CD14-positive monocyte (primary cell): Measurements from ENCODE around the gene CARMIL1. TPM values are rescaled to one million over a fixed set of nuclear protein-coding genes. Genes with fewer than 3 reads are reported as not detected.

Experiments used
- DNase-seq, 3 donors: peaks; one replicate each; pipeline ENCODE4 v3.0.0-alpha.2; 2011 to 2022
- H2AFZ ChIP-seq: 2 replicates; pipeline ENCODE4 v1.6.0; 2012; ENCODE audit warnings: mild to moderate bottlenecking, low read depth, low read length, inconsistent platforms; ENCODE audit not compliant: insufficient read depth, poor library complexity, severe bottlenecking
- H3K27ac ChIP-seq, 2 donors: 1 replicate in 1 of 2; 2 replicates in 1 of 2; pipeline ENCODE4 v1.5.1; 2012 to 2013; ENCODE audit warnings: low read length in 2 of 2, control low read depth in 1 of 2, inconsistent platforms in 1 of 2, low read depth in 1 of 2, mild to moderate bottlenecking in 1 of 2
- H3K27me3 ChIP-seq, 2 donors: one replicate each; pipeline versions ENCODE4 v1.6.0 to v1.6.1; 2011 to 2013; ENCODE audit warnings: low read length in 2 of 2; ENCODE audit not compliant: control insufficient read depth in 2 of 2, insufficient read depth in 2 of 2
- H3K36me3 ChIP-seq, 2 donors: replicated peaks in 1 of 2; 1 replicate in 1 of 2; 2 replicates in 1 of 2; pipeline versions ENCODE4 v1.5.1 to v1.6.1; 2012 to 2013; ENCODE audit warnings: low read length in 2 of 2, control low read depth in 1 of 2, inconsistent platforms in 1 of 2, mild to moderate bottlenecking in 1 of 2; ENCODE audit not compliant: insufficient read depth in 2 of 2, control insufficient read depth in 1 of 2
- H3K4me1 ChIP-seq, 2 donors: 1 replicate in 1 of 2; 2 replicates in 1 of 2; pipeline versions ENCODE4 v1.5.1 to v1.6.1; 2012 to 2013; ENCODE audit warnings: low read length in 2 of 2, control low read depth in 1 of 2, inconsistent platforms in 1 of 2, mild to moderate bottlenecking in 1 of 2, moderate library complexity in 1 of 2; ENCODE audit not compliant: insufficient read depth in 2 of 2, control insufficient read depth in 1 of 2
- H3K4me2 ChIP-seq: replicated peaks from 2 replicates; pipeline ENCODE3; 2012; ENCODE audit warnings: low read length, moderate library complexity, mild to moderate bottlenecking; ENCODE audit not compliant: poor library complexity, severe bottlenecking; ENCODE audit errors: extremely low read depth
- H3K4me3 ChIP-seq, 3 experiments: fragments of 200-600 bp in 1 of 3; sonication (generic) in 1 of 3; replicated peaks in 1 of 3; 1 replicate in 2 of 3; 2 replicates in 1 of 3; pipeline ENCODE4 v1.5.1; 2011 to 2013; ENCODE audit warnings: low read length in 3 of 3, mild to moderate bottlenecking in 3 of 3, control low read depth in 2 of 3, low read depth in 2 of 3, inconsistent platforms in 1 of 3, moderate library complexity in 1 of 3
- H3K79me2 ChIP-seq: 2 replicates; pipeline ENCODE4 v1.6.0; 2012; ENCODE audit warnings: mild to moderate bottlenecking, control low read depth, inconsistent platforms, low read length, moderate library complexity; ENCODE audit not compliant: insufficient read depth
- H3K9ac ChIP-seq: 2 replicates; pipeline ENCODE4 v1.6.0; 2017; ENCODE audit warnings: low read length, mild to moderate bottlenecking; ENCODE audit not compliant: insufficient read depth, poor library complexity, severe bottlenecking
- H3K9me3 ChIP-seq, 2 donors: replicated peaks in 1 of 2; 1 replicate in 1 of 2; 2 replicates in 1 of 2; pipeline versions ENCODE4 v1.5.1 to v1.6.1; 2012 to 2013; ENCODE audit warnings: low read length in 2 of 2, control low read depth in 1 of 2; ENCODE audit not compliant: control insufficient read depth in 1 of 2, insufficient read depth in 1 of 2
- H4K20me1 ChIP-seq: 2 replicates; pipeline ENCODE4 v1.6.0; 2012; ENCODE audit warnings: mild to moderate bottlenecking, low read length, control low read depth, moderate library complexity; ENCODE audit not compliant: insufficient read depth
- H3K27ac Mint-ChIP-seq, 7 donors: one replicate each; pipeline ENCODE4 v1.8.0; 2020; ENCODE audit warnings: mild to moderate bottlenecking in 7 of 7, mixed read lengths in 7 of 7, moderate library complexity in 6 of 7, inconsistent platforms in 2 of 7
- H3K27me3 Mint-ChIP-seq, 3 donors: one replicate each; pipeline ENCODE4 v1.8.0; 2021 to 2022; ENCODE audit warnings: low read depth in 3 of 3, mild to moderate bottlenecking in 3 of 3, mixed read lengths in 3 of 3, moderate library complexity in 3 of 3, inconsistent platforms in 1 of 3
- H3K36me3 Mint-ChIP-seq, 2 donors: one replicate each; pipeline ENCODE4 v1.8.0; 2020; ENCODE audit warnings: mixed read lengths in 2 of 2, inconsistent platforms in 1 of 2, mild to moderate bottlenecking in 1 of 2
- H3K4me1 Mint-ChIP-seq: one replicate; pipeline ENCODE4 v1.8.0; 2020; ENCODE audit warnings: mild to moderate bottlenecking, mixed read lengths
- H3K4me3 Mint-ChIP-seq, 2 donors: one replicate each; pipeline ENCODE4 v1.8.0; 2020; ENCODE audit warnings: mild to moderate bottlenecking in 2 of 2, mixed read lengths in 2 of 2, moderate library complexity in 1 of 2
- H3K9me3 Mint-ChIP-seq, 7 donors: one replicate each; pipeline ENCODE4 v1.8.0; 2020 to 2022; ENCODE audit warnings: mixed read lengths in 7 of 7, mild to moderate bottlenecking in 6 of 7, moderate library complexity in 6 of 7, inconsistent platforms in 2 of 7
- WGBS: methylation state at CpG from one replicate; pipeline ENCODE4 v1.1.5; 2013; ENCODE audit warnings: missing lambda C conversion rate; ENCODE audit not compliant: insufficient coverage; 5-methylcytosine and 5-hydroxymethylcytosine counted together
- intact Hi-C, 2 donors: fragments of 100-400 bp; cut with micrococcal nuclease; formaldehyde crosslinking; loops; one replicate each; pipeline versions ENCODE4 v1.15.0 to v1.15.1; 2023
- polyA plus RNA-seq, 3 donors: library from polyadenylated mRNA; depleted of rRNA in 1 of 3; unstranded in 2 of 3; stranded (reverse) in 1 of 3; fragments of 300-500 nt in 2 of 3; fragments of >200 nt in 1 of 3; fragmentation: Illumina TruSeq in 2 of 3; gene quantifications; 1 replicate in 2 of 3; 2 replicates in 1 of 3; pipeline ENCODE4 v1.2.3, GENCODE V29; 2012 to 2021
- TF ChIP-seq, protein P1 (sequence below): fragments of 200-600 bp; IDR thresholded peaks from one replicate; pipeline ENCODE4 v1.8.0; 2022; ENCODE audit warnings: antibody characterized with exemption, mild to moderate bottlenecking

CARMIL1 gene
- polyA plus RNA-seq, 3 donors = 0.30 to 0.49 (median 0.41) TPM

DNA sequence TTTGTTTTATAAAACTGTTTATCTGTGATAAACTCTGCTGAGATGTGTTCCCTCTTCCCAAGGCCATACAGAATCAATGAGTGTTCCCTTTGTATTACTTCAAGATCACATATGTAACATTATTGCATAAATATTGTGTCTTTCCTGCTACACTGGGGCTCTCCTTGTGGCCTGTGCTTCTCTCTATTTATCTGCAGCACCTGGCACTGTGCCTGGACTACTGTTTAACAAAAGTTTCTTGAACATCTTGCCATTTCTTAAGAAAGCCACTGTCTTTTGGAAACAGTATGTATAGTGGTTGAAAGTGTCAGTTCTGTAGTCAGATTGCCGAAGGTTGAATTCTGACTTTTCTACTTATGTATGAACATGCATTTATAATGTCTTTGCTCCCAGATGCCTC lies 203.8 kb downstream of the CARMIL1 start:
- intact Hi-C loops = no loop called here
- no peak overlapping the region for H3K4me3 ChIP-seq
- TF ChIP-seq, protein P1, sequence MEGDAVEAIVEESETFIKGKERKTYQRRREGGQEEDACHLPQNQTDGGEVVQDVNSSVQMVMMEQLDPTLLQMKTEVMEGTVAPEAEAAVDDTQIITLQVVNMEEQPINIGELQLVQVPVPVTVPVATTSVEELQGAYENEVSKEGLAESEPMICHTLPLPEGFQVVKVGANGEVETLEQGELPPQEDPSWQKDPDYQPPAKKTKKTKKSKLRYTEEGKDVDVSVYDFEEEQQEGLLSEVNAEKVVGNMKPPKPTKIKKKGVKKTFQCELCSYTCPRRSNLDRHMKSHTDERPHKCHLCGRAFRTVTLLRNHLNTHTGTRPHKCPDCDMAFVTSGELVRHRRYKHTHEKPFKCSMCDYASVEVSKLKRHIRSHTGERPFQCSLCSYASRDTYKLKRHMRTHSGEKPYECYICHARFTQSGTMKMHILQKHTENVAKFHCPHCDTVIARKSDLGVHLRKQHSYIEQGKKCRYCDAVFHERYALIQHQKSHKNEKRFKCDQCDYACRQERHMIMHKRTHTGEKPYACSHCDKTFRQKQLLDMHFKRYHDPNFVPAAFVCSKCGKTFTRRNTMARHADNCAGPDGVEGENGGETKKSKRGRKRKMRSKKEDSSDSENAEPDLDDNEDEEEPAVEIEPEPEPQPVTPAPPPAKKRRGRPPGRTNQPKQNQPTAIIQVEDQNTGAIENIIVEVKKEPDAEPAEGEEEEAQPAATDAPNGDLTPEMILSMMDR = no peak
- WGBS = no CpG with 5 or more reads among the region's 1 CpG
- H3K27ac ChIP-seq = no peak overlapping the region
- Mint-ChIP-seq H3K4me1 (peaks cover 11% of the 10 kb centered on the region), H3K4me3 (no peak overlapping the region), H3K36me3 (peaks cover 0 to 2% of the 10 kb centered on the region in 2 donors), H3K27ac (no peak overlapping the region), H3K27me3 (peaks cover 0 to 2% (median 0%) of the 10 kb centered on the region in 3 donors), H3K9me3 (no peaks in the 10 kb centered on the region)
- H3K4me2 ChIP-seq = no peak overlapping the region
- peaks cover under 1 to 5% of the 10 kb centered on the region in 2 donors for H3K4me1 ChIP-seq
- no peaks in the 10 kb centered on the region for H3K27me3 ChIP-seq
- no peak for DNase-seq
- no peaks in the 10 kb centered on the region for H3K79me2 ChIP-seq
- H4K20me1 ChIP-seq = no peaks in the 10 kb centered on the region
- no peak overlapping the region for H3K9ac ChIP-seq
- H3K36me3 ChIP-seq = no peaks in the 10 kb centered on the region
- H3K9me3 ChIP-seq = no peaks in the 10 kb centered on the region
- no peak overlapping the region for H2AFZ ChIP-seq

DNA sequence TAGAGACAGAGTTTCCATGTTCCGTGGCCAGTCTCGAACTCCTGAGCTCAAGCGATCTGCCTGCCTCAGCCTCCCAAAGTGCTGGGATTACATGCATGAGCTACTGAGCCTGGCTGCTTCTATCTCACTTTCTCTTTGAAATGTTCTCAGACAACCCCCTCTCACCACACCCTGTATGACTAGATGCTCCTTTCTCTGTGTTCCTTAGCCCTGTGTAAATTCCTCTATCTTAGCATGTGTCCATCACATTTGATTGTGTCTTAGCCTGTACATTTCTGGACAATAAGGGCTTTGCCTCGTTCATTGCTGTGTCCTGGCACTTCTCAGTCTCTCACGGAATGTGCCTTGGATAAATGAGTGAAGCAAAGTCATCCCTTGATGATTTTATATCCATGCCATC lies 204.8 kb downstream of the CARMIL1 start:
- peak overlapping the region in 1 of 7 donors; percentile 1 for H3K27ac Mint-ChIP-seq
- H3K36me3 Mint-ChIP-seq = peaks cover 0 to 2% of the 10 kb centered on the region in 2 donors
- no peaks in the 10 kb centered on the region for H3K27me3 ChIP-seq
- H3K9ac ChIP-seq = no peak overlapping the region
- H2AFZ ChIP-seq = no peak overlapping the region
- peaks cover 4 to 8% of the 10 kb centered on the region in 2 donors for H3K4me1 ChIP-seq
- H3K4me3 Mint-ChIP-seq = no peak overlapping the region
- TF ChIP-seq, protein P1 = no peak
- peaks cover 0 to 2% (median 0%) of the 10 kb centered on the region in 3 donors for H3K27me3 Mint-ChIP-seq
- H3K9me3 Mint-ChIP-seq = no peaks in the 10 kb centered on the region
- H3K4me1 Mint-ChIP-seq = peaks cover 12% of the 10 kb centered on the region
- H3K9me3 ChIP-seq = no peaks in the 10 kb centered on the region
- no peak overlapping the region for H3K27ac ChIP-seq
- H3K4me3 ChIP-seq = no peak overlapping the region
- no peaks in the 10 kb centered on the region for H3K36me3 ChIP-seq
- H4K20me1 ChIP-seq = no peaks in the 10 kb centered on the region
- no peaks in the 10 kb centered on the region for H3K79me2 ChIP-seq
- H3K4me2 ChIP-seq = no peak overlapping the region
- intact Hi-C loops = no loop called here
- WGBS = 94% methylated on average over 3 of the region's 5 CpGs
- no peak for DNase-seq
